Measurements from ENCODE around the gene CEP170B.

DNA sequence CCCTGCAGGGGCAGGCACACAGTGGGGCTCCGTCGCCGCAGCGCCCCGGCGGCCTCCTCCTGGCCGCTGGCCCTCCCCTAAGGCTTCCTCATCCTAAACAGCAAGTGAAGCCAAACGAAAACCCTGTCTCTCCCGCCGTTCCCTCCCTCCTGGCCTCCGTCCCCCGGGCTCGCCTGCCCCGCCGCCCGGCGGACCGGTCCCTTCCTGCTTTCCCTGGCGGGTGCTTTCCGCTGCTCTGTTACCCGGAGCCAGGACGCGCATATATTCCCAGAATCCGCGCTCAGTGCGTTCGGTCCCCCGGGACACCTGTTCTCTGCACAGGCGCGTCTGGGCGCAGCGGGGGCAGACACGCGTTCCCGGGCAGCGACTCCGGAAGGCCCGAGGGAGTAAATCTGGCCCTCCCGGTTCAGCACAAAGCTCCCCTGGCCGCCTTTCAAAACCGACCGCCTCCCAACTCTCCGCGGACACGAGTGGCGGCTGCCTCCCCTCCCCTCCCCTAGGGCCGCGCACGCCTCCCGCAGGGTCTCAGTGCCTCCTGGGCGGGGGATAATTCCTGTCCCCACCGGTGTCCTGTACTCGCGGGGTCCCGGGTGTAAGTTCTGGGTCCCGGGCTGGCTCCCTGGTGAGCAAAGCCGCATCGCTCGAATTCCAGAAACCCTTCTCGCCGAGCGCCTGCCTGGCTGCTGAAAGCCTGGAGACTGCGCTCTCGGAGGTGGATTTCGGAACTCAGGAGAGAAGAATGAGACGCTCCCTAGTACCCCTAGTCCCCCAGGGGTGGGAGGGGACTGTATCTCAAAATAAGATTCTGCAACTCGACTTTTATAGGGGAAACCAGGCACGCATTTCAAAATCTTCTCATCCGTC, 21.4 kb upstream of the CEP170B start:
- TF ChIP-seq CTCF (IDR thresholded peaks at IDR 0.05; ENCODE audit: low read length) (no peak), EZH2 (IDR thresholded peaks at IDR 0.05; ENCODE audit: borderline replicate concordance, low read length) (no peak)
